Measurements from ENCODE around the gene GKAP1. TPM values are rescaled to one million over a fixed set of nuclear protein-coding genes. Genes with fewer than 3 reads are reported as not detected.
"Not testable (repeated sequence)": the region's sequence is repeated elsewhere in the genome, so short reads cannot be mapped to it uniquely, and the experiment has no call there.

The GKAP1 gene
- total RNA-seq, 2 donors from 2014 or later, result 8.0 to 8.2 TPM

- Histone ChIP-seq H3K9me3 (no peaks in the 10 kb centered on the region), H3K4me3 (no peak overlapping the region), H3K4me1 (no peaks in the 10 kb centered on the region), H3K36me3 (replicated peaks in 1 of 2; ENCODE audit: insufficient read depth in 1 of 2, low read depth in 2 of 2) (no peaks in the 10 kb centered on the region), H3K27ac (no peak overlapping the region), H3K27me3 (no peaks in the 10 kb centered on the region)
- ATAC-seq (no peak), DNase-seq (no peak)
- intact Hi-C loops (cut with DNase I), result no loop called here
- 98 to 99% methylated on average over 4 of the region's 4 CpGs for WGBS, 2 donors
- TF ChIP-seq CTCF (IDR thresholded peaks at IDR 0.05) (no peak), POLR2A (IDR thresholded peaks at IDR 0.05) (no peak)
Measured at GRCh38 chr9:83733739-83734138, 83.8 kb downstream of the GKAP1 start.

DNA sequence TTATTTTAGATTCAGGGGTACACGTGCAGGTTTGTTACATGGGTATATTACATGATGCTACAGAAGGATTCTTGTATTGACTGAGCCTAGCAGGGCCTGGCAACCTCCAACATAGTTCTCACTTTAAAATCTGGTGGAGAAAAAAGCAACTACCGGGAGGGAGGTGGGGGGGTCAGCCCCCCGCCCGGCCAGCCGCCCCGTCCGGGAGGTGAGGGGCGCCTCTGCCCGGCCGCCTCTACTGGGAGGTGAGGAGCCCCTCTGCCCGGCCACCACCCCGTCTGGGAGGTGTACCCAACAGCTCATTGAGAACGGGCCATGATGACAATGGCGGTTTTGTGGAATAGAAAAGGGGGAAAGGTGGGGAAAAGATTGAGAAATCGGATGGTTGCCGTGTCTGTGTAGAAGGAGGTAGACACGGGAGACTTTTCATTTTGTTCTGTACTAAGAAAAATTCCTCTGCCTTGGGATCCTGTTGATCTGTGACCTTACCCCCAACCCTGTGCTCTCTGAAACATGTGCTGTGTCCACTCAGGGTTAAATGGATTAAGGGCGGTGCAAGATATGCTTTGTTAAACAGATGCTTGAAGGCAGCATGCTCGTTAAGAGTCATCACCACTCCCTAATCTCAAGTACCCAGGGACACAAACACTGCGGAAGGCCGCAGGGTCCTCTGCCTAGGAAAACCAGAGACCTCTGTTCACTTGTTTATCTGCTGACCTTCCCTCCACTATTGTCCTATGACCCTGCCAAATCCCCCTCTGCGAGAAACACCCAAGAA, 88.8 kb downstream of the GKAP1 start:
- 92 to 93% methylated on average over 11 to 18 of the region's 22 CpGs for WGBS, 2 donors
- DNase-seq, result not testable (repeated sequence)

DNA sequence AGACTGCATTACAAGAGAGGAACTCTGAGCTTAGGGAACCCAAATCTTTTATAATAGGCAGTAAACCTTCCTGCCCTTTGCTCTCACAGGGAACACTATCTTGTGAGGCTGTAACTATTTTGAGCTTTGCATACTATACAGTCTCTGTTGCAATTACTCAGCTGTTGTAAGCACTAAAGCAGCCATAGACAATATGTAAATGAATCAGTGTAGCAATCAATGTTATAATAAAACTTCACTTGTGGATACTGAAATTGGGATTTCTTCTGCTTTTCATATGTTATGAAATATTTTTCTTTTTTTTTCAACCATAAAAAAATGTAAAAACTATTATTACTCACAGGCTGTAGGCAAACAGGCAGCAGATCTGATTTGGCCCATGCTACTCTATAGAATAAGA, 93.1 kb downstream of the GKAP1 start:
- DNase-seq, result no peak
- no peak for ATAC-seq
- Histone ChIP-seq H3K27ac (no peak overlapping the region), H3K9me3 (no peaks in the 10 kb centered on the region), H3K4me3 (no peak overlapping the region), H3K4me1 (no peaks in the 10 kb centered on the region), H3K27me3 (no peaks in the 10 kb centered on the region), H3K36me3 (replicated peaks in 1 of 2; ENCODE audit: insufficient read depth in 1 of 2, low read depth in 2 of 2) (no peaks in the 10 kb centered on the region)
- TF ChIP-seq CTCF (IDR thresholded peaks at IDR 0.05), result no peak
- TF ChIP-seq POLR2A (IDR thresholded peaks at IDR 0.05), result no peak
- intact Hi-C loops (cut with DNase I), result no loop called here

More for the DNA sequence above, 88.8 kb downstream of the GKAP1 start:
- H3K36me3 ChIP-seq (replicated peaks in 1 of 2; ENCODE audit: insufficient read depth in 1 of 2, low read depth in 2 of 2); H3K4me3 ChIP-seq; H3K27me3 ChIP-seq; intact Hi-C loops (cut with DNase I); H3K9me3 ChIP-seq; H3K27ac ChIP-seq; ATAC-seq; H3K4me1 ChIP-seq: not testable (repeated sequence)

DNA sequence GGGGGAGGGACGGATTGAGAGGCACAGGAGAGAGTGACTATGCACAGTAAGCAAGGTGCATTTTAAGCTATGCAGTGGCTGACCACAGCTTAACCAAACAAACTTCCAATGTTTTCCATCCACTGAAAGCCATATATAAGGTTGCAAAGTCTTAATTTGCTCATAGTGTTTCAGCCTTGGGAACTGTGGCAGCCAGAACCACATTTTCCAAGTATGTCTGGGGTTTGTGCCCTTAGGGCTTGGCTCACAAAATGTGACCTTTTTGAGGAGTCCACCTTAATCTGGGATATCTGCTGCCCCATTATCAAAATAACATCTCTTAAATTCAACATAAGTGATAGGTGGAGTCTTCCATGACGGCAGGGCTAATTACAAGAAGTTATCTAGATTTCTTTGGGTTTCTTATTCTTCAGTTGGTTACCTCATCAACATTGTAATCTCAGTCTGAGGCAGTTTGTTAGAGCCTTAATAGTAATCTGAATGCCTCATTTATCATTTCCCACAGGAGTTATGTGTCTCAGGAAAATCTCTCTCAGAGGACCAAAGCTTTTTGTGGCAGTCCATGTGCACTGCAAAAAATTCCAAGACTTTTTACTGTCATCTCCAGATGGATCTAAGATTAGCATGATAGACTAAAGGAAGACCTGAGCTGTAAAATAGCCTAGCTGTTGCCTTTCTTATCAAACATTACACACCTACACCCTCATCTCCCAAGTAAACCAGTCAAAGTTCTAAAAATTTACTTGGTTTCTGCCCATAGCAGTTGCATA, 94.7 kb downstream of the GKAP1 start:
- no peaks in the 10 kb centered on the region for H3K36me3 ChIP-seq (replicated peaks in 1 of 2; ENCODE audit: insufficient read depth in 1 of 2, low read depth in 2 of 2)
- H3K27me3 ChIP-seq, result no peaks in the 10 kb centered on the region
- H3K9me3 ChIP-seq, result no peaks in the 10 kb centered on the region
- no peak overlapping the region for H3K27ac ChIP-seq
- no peak for TF ChIP-seq CTCF (IDR thresholded peaks at IDR 0.05)
- no peak for TF ChIP-seq POLR2A (IDR thresholded peaks at IDR 0.05)
- no peak for ATAC-seq
- no peak for DNase-seq
- no peak overlapping the region for H3K4me3 ChIP-seq
- 77 to 83% methylated on average over 2 of the region's 2 CpGs for WGBS, 2 donors
- no peaks in the 10 kb centered on the region for H3K4me1 ChIP-seq
- intact Hi-C loops (cut with DNase I), result no loop called here

GRCh38 chr9:83721509-83721908, 96.1 kb downstream of the GKAP1 start:
- no peak overlapping the region for H3K4me3 ChIP-seq
- H3K27me3 ChIP-seq, result no peaks in the 10 kb centered on the region
- intact Hi-C loops (cut with DNase I), result no loop called here
- TF ChIP-seq POLR2A (IDR thresholded peaks at IDR 0.05) (no peak), CTCF (IDR thresholded peaks at IDR 0.05) (no peak)
- ATAC-seq (no peak), DNase-seq (no peak)
- H3K9me3 ChIP-seq, result no peaks in the 10 kb centered on the region
- H3K4me1 ChIP-seq, result no peaks in the 10 kb centered on the region
- no peaks in the 10 kb centered on the region for H3K36me3 ChIP-seq (replicated peaks in 1 of 2; ENCODE audit: insufficient read depth in 1 of 2, low read depth in 2 of 2)
- no peak overlapping the region for H3K27ac ChIP-seq
